T-cell (primary cell): ENCODE results near the gene GPRIN3. TPM values are rescaled to one million over a fixed set of nuclear protein-coding genes. Genes with fewer than 3 reads are reported as not detected.

Experiments
- ATAC-seq, 4 experiments: fragments of 200-7000 bp in 3 of 4; fragments of 150-1000 bp in 1 of 4; cut with Tn5 transposase; replicated peaks in 1 of 4; 1 replicate in 3 of 4; 2 replicates in 1 of 4; pipeline ENCODE4 v1.10.0; 2021; ENCODE audit warnings: moderate library complexity in 3 of 4, mild to moderate bottlenecking in 2 of 4, moderate number of reproducible peaks in 1 of 4
- CTCF ChIA-PET, 2 donors: fragments of 300-600 bp; sonication (Branson Sonifier 250); formaldehyde crosslinking; loops; one replicate each; lab custom pipeline; 2022; ENCODE audit warnings: antibody characterized with exemption in 2 of 2; lab: Charles Lee
- POLR2A ChIA-PET, 2 donors: fragments of 300-600 bp; sonication (Branson Sonifier 250); formaldehyde crosslinking; loops; one replicate each; lab custom pipeline; 2022; ENCODE audit warnings: antibody characterized with exemption in 2 of 2; lab: Charles Lee
- DNase-seq, 35 experiments: peaks; one replicate each; pipeline versions ENCODE4 v3.0.0 to v3.0.0-alpha.2; 2013 to 2023
- H3K27ac ChIP-seq: one replicate; pipeline ENCODE4 v1.5.1; 2013; ENCODE audit warnings: low read length
- H3K27me3 ChIP-seq, 2 experiments: replicated peaks in 1 of 2; 1 replicate in 1 of 2; 2 replicates in 1 of 2; pipeline versions ENCODE4 v1.6.1 to v1.7.0; 2013; ENCODE audit warnings: low read length in 1 of 2, mixed read lengths in 1 of 2; ENCODE audit not compliant: control insufficient read depth in 2 of 2, insufficient read depth in 2 of 2; ENCODE audit errors: extremely low read depth in 1 of 2
- H3K36me3 ChIP-seq, 2 donors: 1 replicate in 1 of 2; 2 replicates in 1 of 2; pipeline versions ENCODE4 v1.6.1 to v1.7.0; 2013; ENCODE audit warnings: low read length in 1 of 2; ENCODE audit not compliant: control insufficient read depth in 2 of 2, insufficient read depth in 1 of 2; ENCODE audit errors: extremely low read depth in 1 of 2
- H3K4me1 ChIP-seq, 2 experiments: 1 replicate in 1 of 2; 2 replicates in 1 of 2; pipeline versions ENCODE4 v1.6.1 to v1.7.0; 2013; ENCODE audit warnings: low read length in 2 of 2, mixed read lengths in 1 of 2; ENCODE audit not compliant: insufficient read depth in 2 of 2, control insufficient read depth in 1 of 2; ENCODE audit errors: extremely low read depth in 1 of 2
- H3K4me3 ChIP-seq, 2 donors: 1 replicate in 1 of 2; 2 replicates in 1 of 2; pipeline versions ENCODE4 v1.5.1 to v1.7.0; 2013; ENCODE audit warnings: mild to moderate bottlenecking in 2 of 2, low read length in 1 of 2, moderate library complexity in 1 of 2; ENCODE audit not compliant: control insufficient read depth in 1 of 2; ENCODE audit errors: extremely low read depth in 1 of 2
- H3K9me3 ChIP-seq: 2 replicates; pipeline ENCODE4 v1.7.0; 2013
- H3K27ac Mint-ChIP-seq, 2 donors: one replicate each; pipeline ENCODE4 v1.8.0; 2020 to 2021; ENCODE audit warnings: mild to moderate bottlenecking in 2 of 2, mixed read lengths in 2 of 2
- H3K27me3 Mint-ChIP-seq, 2 donors: one replicate each; pipeline ENCODE4 v1.8.0; 2021 to 2022; ENCODE audit warnings: mixed read lengths in 2 of 2
- H3K36me3 Mint-ChIP-seq: one replicate; pipeline ENCODE4 v1.8.0; 2021; ENCODE audit warnings: mixed read lengths
- H3K4me1 Mint-ChIP-seq, 3 donors: one replicate each; pipeline ENCODE4 v1.8.0; 2020 to 2022; ENCODE audit warnings: mixed read lengths in 3 of 3, mild to moderate bottlenecking in 1 of 3
- H3K4me3 Mint-ChIP-seq, 3 donors: one replicate each; pipeline ENCODE4 v1.8.0; 2020 to 2022; ENCODE audit warnings: mild to moderate bottlenecking in 3 of 3, mixed read lengths in 3 of 3, moderate library complexity in 3 of 3
- H3K9me3 Mint-ChIP-seq, 3 donors: one replicate each; pipeline ENCODE4 v1.8.0; 2020 to 2022; ENCODE audit warnings: mixed read lengths in 3 of 3
- WGBS: methylation state at CpG from one replicate; pipeline ENCODE4 v1.1.5; 2013; ENCODE audit warnings: missing lambda C conversion rate; ENCODE audit not compliant: insufficient coverage; 5-methylcytosine and 5-hydroxymethylcytosine counted together
- total RNA-seq, 35 experiments: library from RNA in 6 of 35; stranded (reverse) in 6 of 35; fragments of 120-200 nt in 1 of 35; gene quantifications; one replicate each; pipeline versions ENCODE4 v1.2.1 to v1.2.4 and lab custom pipeline; 2013 to 2026

Gene GPRIN3
- total RNA-seq, 5 donors from 2014 or later (not counting 1 experiment from before 2014, with no cell fraction given): 17.4 to 56.1 (median 23.0) TPM

GRCh38 chr4:89296399-89296798 lies 11.2 kb downstream of the GPRIN3 start:
- H3K4me3 ChIP-seq: no peak overlapping the region
- ChIA-PET CTCF (interaction anchor here in 1 of 2 donors (0.6 to 0.8 kb wide), 3 partner anchors 11 to 38 kb away, joined by 3 read pairs; no protein-coding TSS in a partner anchor), POLR2A (interaction anchor here in 1 of 2 donors (1.0 kb wide), 1 partner anchor 30 kb away, joined by 3 read pairs; no protein-coding TSS in a partner anchor)
- no peaks in the 10 kb centered on the region for H3K9me3 Mint-ChIP-seq
- peak overlapping the region; percentile 85 to 88 for H3K27ac Mint-ChIP-seq
- H3K27me3 Mint-ChIP-seq: no peaks in the 10 kb centered on the region
- peak overlapping the region; percentile 92 for H3K27ac ChIP-seq
- no peaks in the 10 kb centered on the region for H3K9me3 ChIP-seq
- H3K4me3 Mint-ChIP-seq: peak overlapping the region in 1 of 3 donors; percentile 79
- no peaks in the 10 kb centered on the region for H3K27me3 ChIP-seq
- ATAC-seq: no peak
- peaks cover 88 to 92% (median 88%) of the 10 kb centered on the region in 3 donors for H3K4me1 Mint-ChIP-seq
- no CpG with 5 or more reads among the region's 1 CpG for WGBS
- H3K36me3 ChIP-seq: no peaks in the 10 kb centered on the region
- peaks cover 41 to 84% of the 10 kb centered on the region in 2 experiments for H3K4me1 ChIP-seq
- DNase-seq: no peak
- H3K36me3 Mint-ChIP-seq: peaks cover 9% of the 10 kb centered on the region

- Histone ChIP-seq H3K27me3 (no peaks in the 10 kb centered on the region), H3K4me1 (peaks cover 46 to 85% of the 10 kb centered on the region in 2 experiments), H3K9me3 (no peaks in the 10 kb centered on the region), H3K4me3 (no peak overlapping the region), H3K27ac (peak overlapping the region; percentile 92), H3K36me3 (no peaks in the 10 kb centered on the region)
- no peak for ATAC-seq
- Mint-ChIP-seq H3K27ac (peak overlapping the region; percentile 92 to 94), H3K9me3 (no peaks in the 10 kb centered on the region), H3K4me3 (peak overlapping the region in 2 of 3 donors; percentile 55 to 62), H3K4me1 (peaks cover 88 to 94% (median 89%) of the 10 kb centered on the region in 3 donors), H3K27me3 (no peaks in the 10 kb centered on the region), H3K36me3 (peaks cover 13% of the 10 kb centered on the region)
- POLR2A ChIA-PET: interaction anchor here in 1 of 2 donors (0.6 to 2.7 kb wide), 6 partner anchors 9 to 54 kb away, joined by 3 to 26 read pairs (median 7); partner anchors contain the start of gene GPRIN3
- WGBS: no CpG with 5 or more reads among the region's 3 CpGs
- CTCF ChIA-PET: interaction anchor here (1.2 to 2.4 kb wide), 4 partner anchors 12 to 41 kb away, joined by 4 to 11 read pairs (median 8); partner anchors contain the start of gene GPRIN3 (in 1 of the 2)
- peak in 1 of 35 experiments; percentile 21 for DNase-seq
Observed at GRCh38 chr4:89295415-89295927, 12.1 kb downstream of the GPRIN3 start.

DNA sequence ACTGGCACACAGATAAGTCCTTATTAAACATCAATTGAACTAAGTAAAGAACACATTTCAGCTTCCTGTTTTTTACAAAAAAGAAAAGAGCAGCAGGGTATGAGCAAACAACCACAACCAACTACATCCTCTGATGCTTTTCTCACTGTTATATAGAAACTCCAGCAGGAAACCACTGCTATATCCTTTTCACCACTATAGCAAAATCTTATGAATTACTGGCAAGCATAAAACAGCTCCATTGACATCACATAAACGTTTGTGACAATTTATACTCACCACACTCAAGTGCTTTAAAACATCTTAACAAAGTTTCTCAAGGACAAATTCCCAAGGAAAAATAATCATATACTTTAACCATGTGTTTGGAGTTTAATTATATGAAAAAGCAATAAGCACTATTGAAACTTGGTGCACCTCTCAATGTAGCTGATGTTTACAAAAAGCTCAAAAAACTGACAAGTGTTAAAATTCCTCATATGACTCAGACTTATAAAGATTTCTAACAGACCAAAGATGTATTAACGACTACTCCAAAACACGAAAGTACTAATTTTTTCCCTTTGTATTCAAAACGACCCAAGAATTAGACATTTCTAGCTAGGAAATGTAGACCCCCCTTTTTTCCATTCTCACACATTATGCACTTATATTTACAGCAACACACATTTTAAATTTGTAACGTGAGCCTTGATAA lies 12.9 kb downstream of the GPRIN3 start:
- WGBS: 0% methylated on average over 3 of the region's 5 CpGs
- ATAC-seq: peak; percentile 80 to 84 (median 82)
- Histone ChIP-seq H3K4me3 (no peak overlapping the region), H3K27ac (peak overlapping the region; percentile 92), H3K36me3 (no peaks in the 10 kb centered on the region), H3K4me1 (peaks cover 50 to 80% of the 10 kb centered on the region in 2 experiments), H3K9me3 (no peaks in the 10 kb centered on the region), H3K27me3 (no peaks in the 10 kb centered on the region)
- Mint-ChIP-seq H3K36me3 (peaks cover 13% of the 10 kb centered on the region), H3K27me3 (no peaks in the 10 kb centered on the region), H3K4me1 (peaks cover 88 to 94% (median 90%) of the 10 kb centered on the region in 3 donors), H3K4me3 (peak overlapping the region; percentile 55 to 63 (median 62)), H3K9me3 (no peaks in the 10 kb centered on the region), H3K27ac (peak overlapping the region; percentile 92 to 94)
- peak in 2 of 35 experiments; percentile 28 to 80 for DNase-seq
- CTCF ChIA-PET: interaction anchor here (0.6 to 2.4 kb wide), 14 partner anchors 8 to 615 kb away, joined by 3 to 11 read pairs (median 4); partner anchors contain the start of gene GPRIN3 (in 1 of the 2)
- POLR2A ChIA-PET: interaction anchor here (0.6 to 2.7 kb wide), 16 partner anchors 9 to 1904 kb away, joined by 3 to 26 read pairs (median 6); partner anchors contain the start of genes GPRIN3 (in 1 of the 2) and HSD17B11 (in 1 of the 2)

- no peaks in the 10 kb centered on the region for H3K9me3 Mint-ChIP-seq
- WGBS: 33% methylated on average over 1 of the region's 4 CpGs
- ChIA-PET CTCF (interaction anchor here (1.1 to 2.4 kb wide), 6 partner anchors 9 to 67 kb away, joined by 3 to 11 read pairs (median 5); no protein-coding TSS in a partner anchor), POLR2A (interaction anchor here (0.5 to 2.7 kb wide), 7 partner anchors 9 to 1902 kb away, joined by 3 to 26 read pairs (median 4); partner anchors contain the start of gene HSD17B11 (in 1 of the 2))
- H3K27ac Mint-ChIP-seq: peak overlapping the region; percentile 92 to 94
- H3K4me1 Mint-ChIP-seq: peaks cover 89 to 97% (median 97%) of the 10 kb centered on the region in 3 donors
- peak overlapping the region; percentile 92 for H3K27ac ChIP-seq
- no peaks in the 10 kb centered on the region for H3K27me3 ChIP-seq
- peaks cover 13% of the 10 kb centered on the region for H3K36me3 Mint-ChIP-seq
- H3K4me3 ChIP-seq: no peak overlapping the region
- peak overlapping the region; percentile 21 to 68 (median 55) for H3K4me3 Mint-ChIP-seq
- no peaks in the 10 kb centered on the region for H3K36me3 ChIP-seq
- DNase-seq: peak in 1 of 35 experiments; percentile 20
- H3K9me3 ChIP-seq: no peaks in the 10 kb centered on the region
- H3K27me3 Mint-ChIP-seq: no peaks in the 10 kb centered on the region
- ATAC-seq: no peak
- H3K4me1 ChIP-seq: peaks cover 58 to 74% of the 10 kb centered on the region in 2 experiments
Observed at GRCh38 chr4:89293299-89293698, 14.3 kb downstream of the GPRIN3 start.

DNA sequence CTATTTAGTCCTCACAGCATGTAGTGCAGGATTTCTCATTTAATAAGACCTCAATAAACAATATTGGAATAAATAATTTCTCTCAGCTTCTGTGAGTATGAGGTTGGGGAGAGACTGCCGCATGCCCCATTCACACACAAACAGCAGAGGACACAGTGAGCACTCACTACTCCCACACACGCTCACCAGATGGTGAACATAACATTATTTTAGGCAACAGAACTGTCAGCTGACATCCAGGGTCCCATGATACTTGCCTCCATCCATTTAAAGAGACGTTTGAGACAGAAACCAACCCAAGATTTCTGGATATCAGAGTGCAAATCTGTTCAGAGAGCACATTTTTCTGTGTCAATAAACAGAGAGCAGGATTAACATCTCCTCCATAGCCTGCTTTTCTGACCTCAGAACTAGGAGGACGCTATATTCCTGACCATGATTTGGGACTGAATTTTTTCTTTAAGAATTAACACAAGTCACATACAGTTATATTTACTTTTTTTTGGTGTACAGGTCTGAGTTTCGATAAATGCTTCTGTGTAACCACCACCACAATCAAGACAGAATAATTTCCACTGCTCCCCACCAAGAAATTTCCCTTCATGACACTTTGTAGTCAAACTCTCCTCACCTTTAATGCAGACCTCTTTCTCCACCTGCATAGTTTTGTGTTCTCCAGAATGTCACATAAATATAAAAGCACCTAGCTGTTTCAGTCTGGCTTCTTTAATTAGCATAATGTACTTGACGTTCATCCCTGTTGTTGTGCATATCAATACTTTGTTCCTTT lies 16.7 kb downstream of the GPRIN3 start:
- H3K27me3 Mint-ChIP-seq: no peaks in the 10 kb centered on the region
- peak overlapping the region; percentile 54 to 69 (median 59) for H3K4me3 Mint-ChIP-seq
- peak overlapping the region; percentile 94 for H3K27ac ChIP-seq
- 15% methylated on average over 2 of the region's 6 CpGs for WGBS
- peaks cover 92 to 97% (median 96%) of the 10 kb centered on the region in 3 donors for H3K4me1 Mint-ChIP-seq
- peaks cover 51 to 64% of the 10 kb centered on the region in 2 experiments for H3K4me1 ChIP-seq
- H3K9me3 ChIP-seq: no peaks in the 10 kb centered on the region
- no peaks in the 10 kb centered on the region for H3K9me3 Mint-ChIP-seq
- CTCF ChIA-PET: interaction anchor here (0.6 to 3.0 kb wide), 5 partner anchors 9 to 186 kb away, joined by 3 to 22 read pairs (median 5); no protein-coding TSS in a partner anchor
- H3K27me3 ChIP-seq: no peaks in the 10 kb centered on the region
- peak in 2 of 4 experiments; percentile 13 to 24 for ATAC-seq
- POLR2A ChIA-PET: interaction anchor here in 1 of 2 donors (0.6 to 2.0 kb wide), 4 partner anchors 8 to 17 kb away, joined by 3 to 8 read pairs (median 6); partner anchors contain the start of gene GPRIN3
- H3K36me3 Mint-ChIP-seq: peaks cover 13% of the 10 kb centered on the region
- peak overlapping the region in 1 of 2 donors; percentile 7 for H3K4me3 ChIP-seq
- DNase-seq: peak in 4 of 35 experiments; percentile 10 to 49 (median 28)
- H3K27ac Mint-ChIP-seq: peak overlapping the region; percentile 95 to 98
- H3K36me3 ChIP-seq: no peaks in the 10 kb centered on the region
